ENCODE results near the gene ADGRL3.
"Not testable (repeated sequence)": the region's sequence is repeated elsewhere in the genome, so short reads cannot be mapped to it uniquely, and the experiment has no call there.

The ADGRL3 gene

GRCh38 chr4:61350932-61351331 is 150.8 kb downstream of the ADGRL3 start:
- no peak for DNase-seq (ENCODE audit: low read depth)

DNA sequence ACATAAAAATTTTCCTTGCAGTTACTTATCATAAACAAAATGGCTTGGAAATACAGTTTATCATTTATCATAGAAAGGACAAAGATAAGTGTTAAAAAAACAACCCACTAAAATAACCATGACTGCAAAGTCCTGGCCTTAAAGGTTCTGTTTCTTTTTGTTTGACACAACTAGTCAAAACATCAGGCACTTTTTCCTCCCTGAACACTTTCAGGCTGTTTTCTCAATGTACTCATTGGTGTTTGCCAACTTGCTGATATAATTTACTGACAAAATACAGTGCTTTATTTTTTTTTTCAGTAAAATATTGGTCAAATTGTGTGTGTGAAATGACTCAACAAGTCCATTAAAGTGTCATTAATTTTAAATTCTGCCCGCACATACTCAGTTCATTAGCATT is 156.6 kb downstream of the ADGRL3 start:
- no peak for DNase-seq (ENCODE audit: low read depth)

- DNase-seq (ENCODE audit: low read depth) = no peak
These were observed 159.2 kb downstream of the ADGRL3 start for GRCh38 chr4:61359301-61359700.

DNA sequence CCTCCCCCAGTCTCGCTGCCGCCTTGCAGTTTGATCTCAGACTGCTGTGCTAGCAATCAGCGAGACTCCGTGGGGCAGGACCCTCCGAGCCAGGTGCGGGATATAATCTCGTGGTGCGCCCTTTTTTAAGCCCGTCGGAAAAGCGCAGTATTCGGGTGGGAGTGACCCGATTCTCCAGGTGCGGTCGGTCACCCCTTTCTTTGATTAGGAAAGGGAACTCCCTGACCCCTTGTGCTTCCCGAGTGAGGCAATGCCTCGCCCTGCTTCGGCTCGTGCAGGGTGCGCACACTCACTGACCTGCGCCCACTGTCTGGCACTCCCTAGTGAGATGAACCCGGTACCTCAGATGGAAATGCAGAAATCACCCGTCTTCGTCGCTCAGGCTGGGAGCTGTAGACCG is 172.7 kb downstream of the ADGRL3 start:
- DNase-seq (ENCODE audit: low read depth) = not testable (repeated sequence)

- DNase-seq (ENCODE audit: low read depth) = no peak
These were observed 173.8 kb downstream of the ADGRL3 start for GRCh38 chr4:61373901-61374440.

- no peak for DNase-seq (ENCODE audit: low read depth)
These were observed 174.3 kb downstream of the ADGRL3 start for GRCh38 chr4:61374447-61374891.

GRCh38 chr4:61375301-61375700 is 175.2 kb downstream of the ADGRL3 start:
- no peak for DNase-seq (ENCODE audit: low read depth)

DNA sequence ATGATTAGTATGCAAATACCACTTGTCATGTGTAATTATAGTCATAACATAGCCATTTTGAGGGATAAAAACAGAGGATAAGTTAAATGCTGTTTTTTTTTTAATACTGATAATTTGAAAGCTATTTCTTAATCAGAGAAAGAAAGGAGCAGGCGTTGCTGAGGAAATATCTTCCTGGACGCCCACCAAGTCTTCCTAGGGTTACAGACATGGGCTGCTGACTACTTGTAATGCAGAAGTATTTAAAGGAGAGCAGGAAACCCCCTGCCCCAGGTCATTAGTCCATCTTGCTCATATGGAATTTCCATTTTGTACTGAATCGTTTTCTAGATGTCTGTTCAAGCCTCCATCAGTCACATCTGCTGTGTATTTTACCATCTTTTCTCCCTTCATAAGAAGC is 176.2 kb downstream of the ADGRL3 start:
- DNase-seq (ENCODE audit: low read depth) = no peak

DNA sequence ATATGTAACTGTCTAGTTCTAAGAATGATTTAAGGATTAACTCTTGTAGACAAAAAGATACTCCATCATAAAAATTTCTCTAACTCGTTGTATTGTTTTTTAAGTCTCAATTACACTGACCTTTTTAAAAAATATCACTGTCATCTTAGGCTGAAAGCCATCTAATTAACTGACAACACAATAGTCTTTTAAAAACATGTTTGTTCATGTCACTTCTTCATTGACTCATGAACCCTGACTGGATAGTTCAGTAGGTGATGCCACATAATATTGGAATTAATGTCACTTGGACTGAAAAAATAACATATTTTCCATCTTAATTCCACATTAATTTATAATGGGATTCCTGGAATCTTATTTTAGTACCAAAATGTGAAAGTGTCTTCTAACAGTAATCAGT is 179.3 kb downstream of the ADGRL3 start:
- DNase-seq (ENCODE audit: low read depth) = no peak

DNA sequence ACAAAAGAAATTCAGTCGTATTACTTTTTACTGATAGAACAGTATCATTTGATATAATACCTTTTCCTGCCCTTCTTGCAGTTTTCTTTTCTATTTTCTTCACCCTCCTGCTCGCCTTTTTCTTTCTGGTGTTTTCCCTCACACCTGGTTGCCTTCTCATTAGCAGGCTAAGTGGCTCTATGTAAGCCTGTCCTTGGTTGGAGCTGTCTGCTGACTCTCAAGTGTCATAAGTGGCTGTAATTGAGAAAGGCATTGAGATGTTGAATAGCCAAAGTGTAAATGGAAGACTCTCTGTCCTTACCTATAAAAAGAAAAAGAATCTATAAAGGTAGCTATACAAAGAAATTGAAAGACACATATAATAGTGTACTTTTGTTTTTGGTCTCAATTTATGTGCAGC is 180.7 kb downstream of the ADGRL3 start:
- no peak for DNase-seq (ENCODE audit: low read depth)

DNA sequence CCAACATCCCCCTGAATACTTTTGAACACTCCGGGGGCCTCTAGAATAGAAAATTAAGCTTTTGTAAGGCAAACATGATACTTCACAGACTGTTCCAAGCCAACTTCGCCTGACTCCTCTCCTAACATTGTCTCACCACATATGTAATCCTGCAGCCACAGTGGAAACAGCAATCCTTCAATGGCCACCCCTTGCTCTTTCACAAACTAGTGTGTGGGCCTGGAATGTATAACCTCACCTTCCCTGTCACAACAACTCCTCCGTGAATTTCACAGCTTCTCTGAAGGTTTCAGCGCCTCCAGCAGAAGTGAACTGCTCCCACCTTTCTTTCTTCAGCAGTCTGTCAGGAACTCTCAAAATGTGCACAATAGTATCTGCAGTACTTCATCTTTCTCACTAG is 185.1 kb downstream of the ADGRL3 start:
- no peak for DNase-seq (ENCODE audit: low read depth)

GRCh38 chr4:61387372-61387771 is 187.2 kb downstream of the ADGRL3 start:
- DNase-seq (ENCODE audit: low read depth) = not testable (repeated sequence)

GRCh38 chr4:61389640-61390039 is 189.5 kb downstream of the ADGRL3 start:
- no peak for DNase-seq (ENCODE audit: low read depth)

GRCh38 chr4:61395754-61396153 is 195.6 kb downstream of the ADGRL3 start:
- DNase-seq (ENCODE audit: low read depth) = no peak

DNA sequence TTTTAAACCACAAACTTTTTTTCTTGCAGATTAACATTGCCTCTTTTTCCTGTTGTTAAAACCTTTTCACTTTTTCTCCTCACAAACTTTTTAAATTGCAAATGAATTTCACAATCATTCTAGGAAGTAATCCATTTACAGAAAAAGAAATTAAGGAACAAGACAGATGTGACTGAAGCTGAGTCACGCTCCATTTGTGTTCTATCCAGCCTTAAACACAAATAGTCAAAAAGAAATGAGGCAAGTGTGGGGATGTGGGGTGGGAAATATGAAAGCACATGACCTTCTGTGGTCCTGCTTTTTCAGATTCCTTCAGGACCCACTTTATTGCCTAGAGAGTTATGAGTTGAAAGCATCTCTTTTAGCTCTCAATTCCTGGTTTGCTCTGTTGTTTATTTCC is 197.0 kb downstream of the ADGRL3 start:
- no peak for DNase-seq (ENCODE audit: low read depth)

- no peak for DNase-seq (ENCODE audit: low read depth)
These were observed 200.4 kb downstream of the ADGRL3 start for GRCh38 chr4:61400439-61401038.

DNA sequence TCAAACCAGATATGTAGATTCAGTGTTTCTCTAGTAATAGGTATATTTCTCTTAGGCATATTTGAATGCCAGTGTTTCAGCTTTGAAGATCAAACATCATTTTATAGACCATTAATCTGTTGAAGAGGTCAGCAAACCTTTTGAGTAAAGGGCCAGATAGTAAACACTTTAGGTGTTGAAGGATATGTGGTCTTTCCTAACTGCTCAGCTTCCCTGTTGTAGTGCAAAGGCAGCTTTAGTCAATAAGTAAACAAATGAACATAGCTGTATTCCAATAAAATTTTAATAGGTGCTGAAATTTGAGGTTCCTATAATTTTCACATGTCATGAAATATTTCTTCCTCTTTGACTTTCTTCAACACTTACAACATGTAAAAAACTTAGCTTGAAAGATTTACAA is 201.6 kb downstream of the ADGRL3 start:
- no peak for DNase-seq (ENCODE audit: low read depth)

DNA sequence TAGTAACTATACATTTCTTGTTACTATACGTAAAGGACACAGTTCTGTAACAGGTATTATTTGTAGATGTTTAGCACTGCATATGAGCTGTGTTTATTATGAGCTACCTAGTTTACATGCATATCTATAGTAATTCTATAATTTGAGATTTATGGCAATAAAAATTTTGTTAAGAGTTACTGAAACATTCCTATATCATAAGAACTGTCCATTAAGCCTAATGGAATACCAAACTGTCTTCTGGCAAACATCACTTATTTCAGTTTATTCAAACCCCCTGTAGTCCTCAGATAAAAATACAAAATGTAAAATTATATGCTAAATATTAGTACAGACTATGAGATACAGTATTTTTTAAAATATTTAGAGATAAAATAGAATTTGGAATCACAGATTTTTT is 205.2 kb downstream of the ADGRL3 start:
- DNase-seq (ENCODE audit: low read depth) = no peak

DNA sequence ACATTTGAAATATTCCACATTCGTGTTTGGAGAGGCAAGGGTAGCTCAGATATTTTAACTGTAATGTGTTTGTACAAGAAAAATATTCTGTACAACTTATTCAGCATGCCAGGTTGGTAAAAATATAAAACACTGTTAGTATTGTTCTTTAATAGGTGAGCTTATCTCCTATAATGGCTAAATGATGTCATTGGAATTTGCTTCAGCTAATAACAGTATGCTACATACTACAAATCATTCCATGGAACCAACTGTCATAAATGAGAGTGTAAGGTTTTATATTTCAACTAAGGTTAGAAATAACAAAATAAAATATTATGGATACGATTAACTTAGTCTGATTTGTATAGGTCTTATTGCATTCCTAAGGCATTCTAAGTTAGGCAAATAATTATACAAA is 206.6 kb downstream of the ADGRL3 start:
- DNase-seq (ENCODE audit: low read depth) = no peak

DNA sequence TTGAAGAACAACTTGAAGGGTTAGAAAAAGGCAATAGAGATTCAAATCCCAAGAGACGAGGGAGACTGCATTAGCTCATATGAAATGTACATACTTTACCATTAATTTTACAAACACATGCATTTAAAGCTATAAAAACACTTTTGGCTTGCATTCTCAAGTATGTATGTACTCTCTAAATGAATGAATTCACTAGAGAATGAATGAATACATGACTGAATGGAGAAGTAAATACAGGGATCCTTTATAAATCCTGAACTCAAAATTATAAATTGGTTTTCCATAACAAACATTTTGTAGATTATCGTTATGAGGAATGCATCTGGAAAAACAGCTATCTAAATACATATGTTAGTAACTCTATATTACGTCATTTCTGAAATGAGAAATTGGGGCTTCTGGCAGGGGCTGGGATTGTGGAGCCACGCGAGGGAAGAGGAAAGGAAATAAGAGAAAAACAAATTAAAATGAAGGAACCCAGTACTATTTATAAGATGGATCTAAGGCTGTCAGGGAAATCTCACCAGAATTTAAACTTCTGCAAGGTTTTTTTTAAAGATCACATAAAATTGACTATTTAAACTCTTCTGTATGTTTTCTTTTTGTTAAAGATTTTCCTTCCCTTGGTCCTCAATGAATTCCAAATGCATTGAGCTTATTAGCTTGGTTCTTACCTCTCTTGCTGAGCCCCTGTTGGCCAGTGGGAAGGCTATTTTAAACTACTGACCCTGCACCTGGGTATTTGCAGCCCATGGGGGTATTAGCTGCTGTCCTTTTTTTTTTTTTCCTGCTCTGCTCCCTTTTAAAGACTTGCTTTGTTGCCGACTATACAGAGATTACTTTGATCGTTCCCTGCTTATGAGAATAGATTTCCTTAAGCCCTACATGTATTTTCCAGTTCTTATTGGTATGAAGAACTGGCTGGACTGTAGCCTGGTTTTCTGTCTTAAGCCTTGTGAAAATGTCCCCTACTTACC is 207.8 kb downstream of the ADGRL3 start:
- no peak for DNase-seq (ENCODE audit: low read depth)

- no peak for DNase-seq (ENCODE audit: low read depth)
These were observed 208.7 kb downstream of the ADGRL3 start for GRCh38 chr4:61408861-61409260.

DNA sequence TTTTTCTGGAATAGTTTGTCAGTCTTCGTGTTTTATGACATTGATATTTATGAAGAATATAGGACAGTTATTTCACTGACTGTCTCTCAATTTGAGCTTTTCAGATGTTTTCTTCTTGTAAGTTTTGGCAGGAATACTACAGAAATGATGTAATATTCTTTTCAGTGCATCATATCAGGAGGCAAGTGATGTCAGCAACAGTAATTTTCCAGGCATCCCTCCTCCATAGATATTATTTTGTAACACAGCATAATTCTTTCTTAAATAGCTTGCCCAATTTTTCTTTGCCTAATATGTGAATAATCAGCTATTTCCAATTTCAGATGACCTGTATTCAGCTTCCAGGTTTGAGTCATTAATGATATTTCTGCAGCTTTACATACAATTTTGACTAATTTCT is 211.1 kb downstream of the ADGRL3 start:
- DNase-seq (ENCODE audit: low read depth) = no peak

GRCh38 chr4:61425315-61425714 is 225.2 kb downstream of the ADGRL3 start:
- DNase-seq (ENCODE audit: low read depth) = no peak
